ENCODE measurements around the gene SLC25A27. TPM values are rescaled to one million over a fixed set of nuclear protein-coding genes. Genes with fewer than 3 reads are reported as not detected.

Gene SLC25A27
- total and polyA plus RNA-seq, 9 of the 15 experiments (the other 6 are each of a cell fraction or from before 2014, with no cell fraction given) = not detected

GRCh38 chr6:46652603-46653438, at the start of gene SLC25A27, which contains the start of gene CYP39A1 (continued):
- TF ChIP-seq, protein P1, sequence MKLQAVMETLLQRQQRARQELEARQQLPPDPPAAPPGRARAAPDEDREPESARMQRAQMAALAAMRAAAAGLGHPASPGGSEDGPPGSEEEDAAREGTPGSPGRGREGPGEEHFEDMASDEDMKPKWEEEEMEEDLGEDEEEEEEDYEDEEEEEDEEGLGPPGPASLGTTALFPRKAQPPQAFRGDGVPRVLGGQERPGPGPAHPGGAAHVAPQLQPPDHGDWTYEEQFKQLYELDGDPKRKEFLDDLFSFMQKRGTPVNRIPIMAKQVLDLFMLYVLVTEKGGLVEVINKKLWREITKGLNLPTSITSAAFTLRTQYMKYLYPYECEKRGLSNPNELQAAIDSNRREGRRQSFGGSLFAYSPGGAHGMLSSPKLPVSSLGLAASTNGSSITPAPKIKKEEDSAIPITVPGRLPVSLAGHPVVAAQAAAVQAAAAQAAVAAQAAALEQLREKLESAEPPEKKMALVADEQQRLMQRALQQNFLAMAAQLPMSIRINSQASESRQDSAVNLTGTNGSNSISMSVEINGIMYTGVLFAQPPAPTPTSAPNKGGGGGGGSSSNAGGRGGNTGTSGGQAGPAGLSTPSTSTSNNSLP (IDR thresholded peaks at IDR 0.05; ENCODE audit: borderline replicate concordance, low read depth, low read length) = no peak
- TF ChIP-seq NFIC (IDR thresholded peaks at IDR 0.05) (0 out of 2 replicates have a peak, but pooled peaks have one; percentile 17), NFYB (IDR thresholded peaks at IDR 0.05; ENCODE audit: extremely low read depth, insufficient read length) (peak; percentile 67), CAMTA2 (CRISPR knock-in tag; conservative IDR thresholded peaks at IDR 0.05) (no peak), MXI1 (IDR thresholded peaks at IDR 0.05; ENCODE audit: low read depth, low read length) (peak; percentile 54; the same call in 1 of the 2 replicates), CHCHD3 (CRISPR knock-in tag; IDR thresholded peaks at IDR 0.05) (no peak), ATF7 (IDR thresholded peaks at IDR 0.05) (0 out of 2 replicates have a peak, but pooled peaks have one; percentile 23), FOS (IDR thresholded peaks at IDR 0.05; ENCODE audit: extremely low read depth, insufficient read length) (peak; percentile 29), MECOM (CRISPR knock-in tag; IDR thresholded peaks at IDR 0.05) (no peak), SP2 (IDR thresholded peaks at IDR 0.05; ENCODE audit: extremely low read depth, low read depth, low read length, poor library complexity, severe bottlenecking) (peak; percentile 10), MAFK (IDR thresholded peaks at IDR 0.05; ENCODE audit: low read length) (no peak), SRSF3 (IDR thresholded peaks at IDR 0.05; ENCODE audit: insufficient read depth, low read length) (no peak), GABPA (tag; conservative IDR thresholded peaks at IDR 0.05; ENCODE audit: low read depth) (no peak), RBFOX2 (IDR thresholded peaks at IDR 0.05; ENCODE audit: low read depth, low read length) (peak; percentile 30; the same call in 1 of the 2 replicates), ZNF282 (CRISPR knock-in tag; IDR thresholded peaks at IDR 0.05) (0 out of 2 replicates have a peak, but pooled peaks have one; percentile 24), MAZ (CRISPR knock-in tag; conservative IDR thresholded peaks at IDR 0.05 in 1 of 2, IDR thresholded peaks at IDR 0.05 in 1 of 2) (no peak), HCFC1 (IDR thresholded peaks at IDR 0.05; ENCODE audit: low read depth, low read length) (peak; percentile 83), HNRNPL (IDR thresholded peaks at IDR 0.05; ENCODE audit: low read depth, low read length) (no peak)
- TF ChIP-seq, protein P2, sequence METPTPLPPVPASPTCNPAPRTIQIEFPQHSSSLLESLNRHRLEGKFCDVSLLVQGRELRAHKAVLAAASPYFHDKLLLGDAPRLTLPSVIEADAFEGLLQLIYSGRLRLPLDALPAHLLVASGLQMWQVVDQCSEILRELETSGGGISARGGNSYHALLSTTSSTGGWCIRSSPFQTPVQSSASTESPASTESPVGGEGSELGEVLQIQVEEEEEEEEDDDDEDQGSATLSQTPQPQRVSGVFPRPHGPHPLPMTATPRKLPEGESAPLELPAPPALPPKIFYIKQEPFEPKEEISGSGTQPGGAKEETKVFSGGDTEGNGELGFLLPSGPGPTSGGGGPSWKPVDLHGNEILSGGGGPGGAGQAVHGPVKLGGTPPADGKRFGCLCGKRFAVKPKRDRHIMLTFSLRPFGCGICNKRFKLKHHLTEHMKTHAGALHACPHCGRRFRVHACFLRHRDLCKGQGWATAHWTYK (CRISPR knock-in tag; IDR thresholded peaks at IDR 0.05) = no peak
- TF ChIP-seq, protein P3, sequence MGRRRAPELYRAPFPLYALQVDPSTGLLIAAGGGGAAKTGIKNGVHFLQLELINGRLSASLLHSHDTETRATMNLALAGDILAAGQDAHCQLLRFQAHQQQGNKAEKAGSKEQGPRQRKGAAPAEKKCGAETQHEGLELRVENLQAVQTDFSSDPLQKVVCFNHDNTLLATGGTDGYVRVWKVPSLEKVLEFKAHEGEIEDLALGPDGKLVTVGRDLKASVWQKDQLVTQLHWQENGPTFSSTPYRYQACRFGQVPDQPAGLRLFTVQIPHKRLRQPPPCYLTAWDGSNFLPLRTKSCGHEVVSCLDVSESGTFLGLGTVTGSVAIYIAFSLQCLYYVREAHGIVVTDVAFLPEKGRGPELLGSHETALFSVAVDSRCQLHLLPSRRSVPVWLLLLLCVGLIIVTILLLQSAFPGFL (CRISPR knock-in tag; IDR thresholded peaks at IDR 0.05) = 0 out of 2 replicates have a peak, but pooled peaks have one; percentile 38
- TF ChIP-seq, protein P4, sequence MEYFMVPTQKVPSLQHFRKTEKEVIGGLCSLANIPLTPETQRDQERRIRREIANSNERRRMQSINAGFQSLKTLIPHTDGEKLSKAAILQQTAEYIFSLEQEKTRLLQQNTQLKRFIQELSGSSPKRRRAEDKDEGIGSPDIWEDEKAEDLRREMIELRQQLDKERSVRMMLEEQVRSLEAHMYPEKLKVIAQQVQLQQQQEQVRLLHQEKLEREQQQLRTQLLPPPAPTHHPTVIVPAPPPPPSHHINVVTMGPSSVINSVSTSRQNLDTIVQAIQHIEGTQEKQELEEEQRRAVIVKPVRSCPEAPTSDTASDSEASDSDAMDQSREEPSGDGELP (CRISPR knock-in tag; IDR thresholded peaks at IDR 0.05; ENCODE audit: borderline replicate concordance) = peak; percentile 61; the same call in 1 of the 2 replicates
- TF ChIP-seq, protein P5, sequence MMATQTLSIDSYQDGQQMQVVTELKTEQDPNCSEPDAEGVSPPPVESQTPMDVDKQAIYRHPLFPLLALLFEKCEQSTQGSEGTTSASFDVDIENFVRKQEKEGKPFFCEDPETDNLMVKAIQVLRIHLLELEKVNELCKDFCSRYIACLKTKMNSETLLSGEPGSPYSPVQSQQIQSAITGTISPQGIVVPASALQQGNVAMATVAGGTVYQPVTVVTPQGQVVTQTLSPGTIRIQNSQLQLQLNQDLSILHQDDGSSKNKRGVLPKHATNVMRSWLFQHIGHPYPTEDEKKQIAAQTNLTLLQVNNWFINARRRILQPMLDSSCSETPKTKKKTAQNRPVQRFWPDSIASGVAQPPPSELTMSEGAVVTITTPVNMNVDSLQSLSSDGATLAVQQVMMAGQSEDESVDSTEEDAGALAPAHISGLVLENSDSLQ (IDR thresholded peaks at IDR 0.05) = peak; percentile 94
